Activated naive CD4-positive, alpha-beta T cell treated with Interleukin-2 at 50 U/mL for 16 hours (primary cell): ENCODE results near the gene CASKIN1.

Source experiments
- DNase-seq: peaks from one replicate; pipeline ENCODE4 v3.0.0-alpha.2; 2020

Gene CASKIN1

DNA sequence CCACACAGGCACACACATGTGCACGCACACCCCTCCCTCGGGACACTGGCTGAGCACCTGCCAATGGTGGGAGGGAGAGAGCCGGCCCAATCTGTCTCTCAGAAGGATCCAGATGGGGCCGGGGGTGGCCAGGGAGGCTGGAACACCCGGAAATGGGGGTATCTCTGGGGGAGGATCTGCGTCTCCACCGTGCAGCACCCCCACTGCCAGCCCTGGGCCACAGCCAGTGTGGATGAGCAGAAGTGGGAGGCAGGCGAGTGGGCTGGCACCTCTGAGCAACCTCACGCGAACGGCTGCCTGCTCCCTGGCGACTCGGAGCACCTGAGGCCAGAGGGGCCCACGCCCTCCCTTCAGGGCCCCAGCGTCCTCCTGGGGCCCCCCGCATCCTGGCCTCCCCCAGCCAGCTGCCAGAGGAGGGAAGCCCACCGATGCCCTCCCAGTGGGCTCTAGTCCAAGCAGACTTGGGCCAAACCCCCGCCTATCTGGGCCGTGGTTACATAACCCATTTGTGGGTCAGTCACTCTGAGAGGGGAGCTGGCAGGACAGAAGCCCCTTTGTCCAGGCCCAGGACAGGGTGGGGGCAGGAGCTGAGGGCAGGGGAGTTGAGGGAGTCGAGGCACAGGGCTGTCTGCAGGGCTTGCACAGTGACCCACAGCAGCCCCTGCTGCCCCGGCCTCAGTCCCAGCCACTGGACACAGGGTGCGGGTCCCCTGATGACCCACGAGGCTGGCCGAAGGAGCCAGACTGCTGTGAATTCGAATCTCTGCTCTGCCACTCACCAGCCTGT, 5.6 kb downstream of the CASKIN1 start:
- no peak for DNase-seq

DNA sequence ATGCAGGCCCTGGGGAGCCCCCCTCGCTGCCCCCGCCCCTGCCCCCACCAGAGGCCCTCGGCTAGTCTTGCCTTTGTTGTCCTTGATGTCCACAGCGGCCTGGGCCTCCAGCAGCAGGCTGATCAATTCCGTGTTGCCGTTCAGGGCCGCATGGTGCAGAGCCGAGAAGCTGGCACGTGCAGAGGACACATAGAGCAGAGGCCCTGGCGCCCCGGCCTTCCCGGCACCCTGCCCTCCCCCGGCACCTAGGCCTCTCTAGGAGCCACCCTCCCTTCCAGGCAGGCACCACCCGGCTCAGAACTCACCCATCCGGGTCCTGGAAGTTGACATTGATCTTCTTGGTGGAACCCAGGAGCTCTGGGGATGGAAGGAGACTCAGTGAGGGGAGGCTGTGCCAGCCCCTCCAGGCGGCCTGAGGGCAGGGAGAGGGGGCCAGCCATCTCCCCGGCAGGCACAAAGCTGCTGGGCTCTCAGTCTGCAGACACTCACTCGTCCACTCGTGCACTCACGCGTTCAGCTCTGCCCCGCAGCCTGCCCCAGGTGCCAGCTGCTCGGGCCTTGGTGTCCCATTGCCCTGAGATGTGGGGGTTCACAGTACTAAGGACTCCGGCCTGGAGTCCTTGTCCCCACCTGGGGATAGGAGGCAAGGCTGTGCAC, 6.3 kb downstream of the CASKIN1 start:
- no peak for DNase-seq

DNA sequence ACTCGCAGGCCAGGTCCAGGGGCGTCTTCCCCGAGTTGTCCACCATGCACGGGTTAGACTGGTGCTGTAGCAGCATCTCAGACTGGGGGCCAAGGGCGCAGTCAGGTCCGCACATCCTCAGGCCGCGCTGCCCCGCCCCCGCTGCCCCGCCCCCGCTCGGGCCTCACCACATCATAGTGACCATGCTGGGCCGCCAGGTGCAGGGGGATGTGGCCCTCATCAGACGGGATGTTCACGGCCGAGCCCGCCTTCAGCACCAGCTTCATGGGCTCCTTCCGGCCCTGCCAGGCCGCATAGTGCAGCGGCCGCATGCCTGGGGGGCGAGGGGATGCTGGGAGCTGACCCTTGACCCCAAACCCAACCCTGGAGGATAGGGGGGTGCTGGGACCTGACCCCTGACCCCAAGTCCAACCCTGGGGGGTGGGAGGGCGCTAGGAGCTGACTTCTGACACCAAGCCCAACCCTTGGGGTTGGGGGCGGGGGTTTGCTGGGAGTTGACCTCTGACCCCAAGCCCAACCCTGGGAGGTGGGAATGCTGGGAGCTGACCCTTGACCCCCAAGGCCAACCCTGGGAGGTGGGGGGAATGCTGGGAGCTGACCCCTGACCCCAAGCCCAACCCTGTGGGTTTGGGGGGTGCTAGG, 7.0 kb downstream of the CASKIN1 start:
- no peak for DNase-seq

DNA sequence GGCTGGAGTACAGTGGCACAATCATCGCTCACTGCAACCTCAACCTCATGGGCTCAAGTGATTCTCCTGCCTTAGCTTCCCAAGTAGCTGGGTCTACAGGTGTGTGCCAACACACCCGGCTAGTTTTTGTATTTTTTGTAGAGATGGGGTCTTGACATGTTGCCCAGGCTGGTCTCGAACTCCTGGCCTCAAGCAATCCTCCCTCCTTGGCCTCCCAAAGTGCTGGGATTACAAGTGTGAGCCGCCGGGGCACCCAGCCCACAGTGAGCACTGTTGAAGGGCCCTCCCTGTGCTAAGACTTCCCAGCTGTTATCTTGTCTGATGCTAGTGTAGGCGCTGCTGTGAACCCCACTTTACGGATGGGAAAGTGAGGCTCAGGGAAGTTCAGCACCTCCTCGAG, 8.0 kb downstream of the CASKIN1 start:
- no peak for DNase-seq

DNA sequence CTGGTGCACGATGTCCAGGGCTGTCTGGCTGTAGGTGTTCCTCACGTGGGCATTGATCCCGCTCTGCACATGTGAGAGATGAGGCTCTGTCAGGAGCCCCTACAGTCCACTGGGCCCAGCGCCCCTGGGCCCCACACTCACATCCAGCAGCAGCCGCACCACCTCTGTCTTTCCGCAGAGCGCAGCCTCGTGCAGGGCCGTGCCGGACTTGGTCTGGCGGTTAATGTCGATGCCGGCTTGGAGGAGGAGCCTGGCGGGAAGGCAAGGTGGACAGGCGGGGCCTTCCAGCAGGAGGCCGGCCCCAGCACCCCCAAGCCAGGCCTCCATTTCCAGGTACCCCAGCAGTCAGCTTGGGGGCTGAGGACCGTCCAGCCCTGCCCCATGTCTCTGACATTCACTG, 9.2 kb downstream of the CASKIN1 start:
- DNase-seq: no peak

DNA sequence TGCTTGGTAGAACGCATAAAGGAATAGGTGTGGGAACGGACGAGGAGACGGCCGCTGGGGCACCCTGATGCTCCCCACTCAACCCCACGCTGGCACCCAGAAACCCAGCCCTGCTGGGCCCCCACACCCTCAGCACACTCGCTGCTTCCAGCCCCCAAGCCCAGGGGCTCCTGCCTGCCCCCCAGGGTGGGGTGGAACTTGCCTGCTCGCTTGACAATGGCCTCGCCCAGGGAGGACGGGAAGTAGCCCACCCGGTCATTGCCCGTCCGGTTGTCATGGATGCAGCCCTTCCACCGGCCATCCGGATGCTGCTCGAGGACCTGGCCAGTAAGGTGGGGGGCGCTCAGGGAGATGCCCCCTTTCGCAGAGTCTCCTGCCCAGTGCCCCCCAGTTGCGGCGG, 9.9 kb downstream of the CASKIN1 start:
- DNase-seq: no peak

DNA sequence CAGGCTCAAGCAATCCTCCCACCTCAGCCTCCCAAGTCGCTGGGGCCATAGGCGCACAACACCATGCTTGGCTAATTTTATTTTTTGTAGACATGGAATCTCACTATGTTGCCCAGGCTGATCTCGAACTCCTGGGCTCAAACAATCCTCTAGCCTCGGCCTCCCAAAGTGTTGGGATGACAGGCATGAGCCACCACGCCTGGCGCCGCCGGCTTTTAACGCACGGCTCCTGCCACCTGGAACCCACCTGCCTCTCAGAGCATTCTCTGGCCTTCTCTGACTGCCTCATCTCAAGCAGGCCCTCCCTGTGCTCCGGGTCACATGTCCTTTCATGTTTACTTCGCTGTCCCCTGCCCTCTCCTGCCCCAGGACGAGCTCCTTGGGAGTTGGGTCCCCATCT, 10.3 kb downstream of the CASKIN1 start:
- no peak for DNase-seq

DNA sequence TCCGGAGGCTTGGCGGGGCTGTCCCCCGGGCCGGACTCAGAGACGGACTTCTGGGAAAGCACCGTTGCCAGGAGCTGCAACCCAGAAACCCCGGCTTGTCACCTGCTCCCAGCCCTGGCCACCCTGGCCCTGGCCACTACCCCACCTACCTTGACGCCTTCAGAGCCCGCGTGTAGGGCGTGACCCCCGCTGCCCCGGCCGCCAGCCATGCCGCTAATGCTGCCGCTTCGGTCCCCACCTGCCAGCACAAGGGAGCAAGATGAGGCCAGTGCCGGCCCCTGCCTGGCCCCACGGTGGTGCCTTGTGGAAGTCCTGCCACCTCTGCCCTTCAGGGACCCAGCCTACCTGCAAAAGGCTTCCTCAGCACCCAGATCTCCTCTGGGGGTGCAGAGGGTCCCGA, 11.4 kb downstream of the CASKIN1 start:
- DNase-seq: no peak

DNA sequence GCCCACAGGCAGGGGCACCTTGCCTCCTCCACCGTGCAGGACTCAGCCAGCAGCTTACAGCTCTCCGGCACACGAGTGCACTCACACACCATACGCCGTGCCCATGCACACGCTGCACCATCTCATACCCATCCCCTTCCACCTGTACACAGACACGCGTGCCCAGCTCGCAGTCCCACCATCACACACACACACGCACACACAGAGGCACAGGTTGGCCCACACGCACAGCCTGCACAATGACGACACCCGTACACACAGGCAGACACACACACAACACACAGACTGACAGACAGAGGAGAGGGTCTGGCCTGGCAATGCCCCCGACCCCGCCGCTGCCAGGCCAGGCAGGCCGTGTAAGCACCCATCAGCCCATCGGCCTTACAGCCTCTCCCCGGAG, 12.1 kb downstream of the CASKIN1 start:
- DNase-seq: no peak

DNA sequence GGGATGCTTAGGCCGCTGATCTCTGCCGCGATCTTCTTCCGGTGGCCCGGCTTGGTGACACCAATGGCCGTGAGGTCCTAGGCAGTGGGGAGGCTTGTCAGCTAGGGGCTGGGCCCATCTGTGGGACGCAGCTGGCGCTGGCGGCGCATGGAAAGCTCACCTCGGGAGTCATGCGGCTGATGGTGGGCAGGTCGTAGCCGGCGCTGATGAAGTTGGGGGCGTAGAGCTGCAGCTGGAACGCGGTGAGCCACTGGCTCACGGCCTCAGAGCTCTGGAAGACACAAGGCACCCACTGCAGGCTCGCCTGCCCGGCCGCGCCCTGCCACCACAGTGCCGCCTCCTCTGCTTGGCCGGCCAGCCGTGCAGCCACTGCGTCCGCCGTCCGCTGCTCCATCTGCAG, 12.7 kb downstream of the CASKIN1 start:
- no peak for DNase-seq

DNA sequence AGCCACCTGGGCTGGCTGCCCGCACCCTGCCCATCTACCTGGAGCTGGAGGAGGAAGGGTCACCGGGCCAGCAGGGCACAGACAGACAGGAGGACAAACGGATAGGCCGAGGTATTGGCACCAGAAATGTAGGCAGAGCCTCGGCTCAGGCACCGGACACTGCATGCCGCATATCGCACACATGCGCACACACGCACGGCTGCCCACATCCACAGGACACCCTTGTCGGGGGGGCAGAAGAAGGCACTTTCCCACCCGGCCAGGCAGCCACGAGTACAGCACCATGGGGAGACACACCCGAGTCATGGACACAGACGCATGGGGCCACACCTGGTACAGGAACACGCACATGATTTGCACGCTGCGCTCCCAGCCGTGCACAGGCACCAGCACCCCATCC, 14.5 kb downstream of the CASKIN1 start:
- DNase-seq: no peak

DNA sequence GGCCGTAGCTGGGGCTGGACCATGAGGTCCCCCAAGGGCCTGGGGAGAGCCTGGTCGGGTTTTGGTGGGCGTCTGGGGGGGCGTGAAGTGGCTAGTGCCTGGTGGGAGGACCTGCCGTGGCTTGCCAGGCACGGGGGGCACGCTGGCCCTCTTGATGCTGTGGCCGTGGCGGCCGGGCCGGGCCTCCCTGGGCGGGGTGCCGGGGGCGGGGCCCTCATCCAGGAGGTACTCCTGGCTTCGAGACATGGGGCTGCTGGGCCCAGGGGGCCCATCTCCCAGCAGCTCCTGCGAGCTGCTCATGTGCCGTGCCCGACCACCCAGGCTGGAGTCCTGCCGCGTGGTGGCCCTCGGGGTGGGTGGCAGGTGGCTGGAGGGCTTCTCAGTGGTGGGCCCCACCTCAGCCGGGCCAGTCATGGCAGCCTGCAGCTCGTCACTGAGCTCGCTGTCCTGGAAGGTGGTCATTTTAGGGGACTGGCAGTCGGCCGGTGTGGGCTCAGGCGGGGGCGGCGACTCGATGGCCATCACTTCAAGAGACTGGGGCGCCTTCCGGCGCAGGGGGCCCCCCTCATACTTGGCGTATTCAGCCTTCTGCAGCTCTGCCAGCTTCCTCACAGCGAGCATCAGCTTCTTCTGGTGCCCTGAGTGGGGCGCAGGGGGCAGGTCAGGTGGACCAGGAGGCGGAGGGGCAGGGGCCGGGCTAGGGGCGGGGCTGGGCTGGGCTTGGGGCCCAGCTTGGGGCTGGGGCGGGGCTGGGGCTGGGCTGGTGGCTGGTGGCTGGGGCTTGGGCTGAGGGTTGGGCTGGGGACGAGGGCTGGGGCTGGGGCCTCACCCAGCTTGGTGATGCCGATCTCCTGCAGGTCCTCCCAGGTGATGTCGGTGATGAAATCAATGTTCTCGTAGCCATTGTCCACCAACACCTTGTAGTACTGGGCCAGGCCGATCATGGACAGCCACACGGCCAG, 15.2 kb downstream of the CASKIN1 start:
- DNase-seq: no peak

DNA sequence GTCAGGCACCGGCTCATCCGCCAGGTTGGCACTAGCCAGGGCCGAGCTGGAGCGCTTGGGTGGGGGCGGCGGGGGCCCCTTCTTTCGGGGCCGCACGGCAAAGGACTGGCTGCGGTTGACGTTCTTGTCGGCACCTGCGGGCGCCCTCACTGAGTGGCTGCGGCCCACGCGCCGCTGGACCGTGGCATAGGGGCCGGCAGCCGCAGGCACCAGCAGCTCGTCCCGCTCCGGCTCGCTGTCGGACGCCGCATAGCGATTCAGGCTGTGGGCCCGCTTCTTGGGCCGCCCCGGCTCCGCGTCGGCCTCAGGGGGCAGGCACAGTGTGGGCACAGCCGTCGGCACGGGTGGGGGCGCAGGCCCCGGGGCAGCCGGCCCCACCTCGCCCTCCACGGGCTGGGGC, 15.9 kb downstream of the CASKIN1 start:
- DNase-seq: no peak

DNA sequence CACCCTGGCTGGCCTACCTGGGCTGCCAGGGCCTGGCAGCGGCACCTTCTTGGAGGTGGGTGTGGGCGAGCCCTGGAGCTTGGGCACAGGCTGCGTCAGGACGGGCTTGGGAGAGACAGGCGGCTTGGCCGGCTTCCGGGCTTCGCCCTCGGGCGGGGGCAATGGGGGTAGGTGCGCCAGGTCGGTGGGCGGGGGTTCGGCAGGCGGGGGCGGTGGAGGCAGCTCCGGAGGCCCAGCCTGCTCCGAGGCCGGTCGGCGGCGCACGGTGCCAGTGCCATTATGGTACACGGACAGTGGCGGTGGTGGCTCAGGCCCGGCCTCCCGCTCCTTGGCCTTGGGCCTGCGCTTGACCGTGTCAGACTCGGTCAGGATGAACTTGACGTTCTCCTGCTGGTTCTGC, 16.8 kb downstream of the CASKIN1 start:
- no peak for DNase-seq

DNA sequence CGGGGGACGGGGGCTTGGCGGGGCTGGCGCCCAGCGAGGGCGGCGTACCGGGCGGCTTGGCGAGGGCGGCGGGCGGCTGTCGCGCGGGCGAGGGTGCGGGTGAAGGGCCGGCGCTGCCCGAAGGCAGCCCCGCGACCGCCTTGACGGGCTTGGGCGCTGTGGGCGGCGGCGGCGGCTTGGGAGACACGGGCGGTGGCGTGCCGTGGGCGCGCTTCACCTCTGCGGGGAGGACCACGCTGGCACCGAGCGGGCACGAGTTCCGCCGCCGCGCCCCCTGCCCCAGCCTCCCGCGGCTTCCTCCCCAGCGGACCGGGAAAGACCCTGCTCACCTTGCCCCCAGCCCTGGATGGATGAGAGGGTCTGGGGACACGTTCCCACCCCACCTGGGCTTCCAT, 17.3 kb downstream of the CASKIN1 start:
- DNase-seq: no peak

DNA sequence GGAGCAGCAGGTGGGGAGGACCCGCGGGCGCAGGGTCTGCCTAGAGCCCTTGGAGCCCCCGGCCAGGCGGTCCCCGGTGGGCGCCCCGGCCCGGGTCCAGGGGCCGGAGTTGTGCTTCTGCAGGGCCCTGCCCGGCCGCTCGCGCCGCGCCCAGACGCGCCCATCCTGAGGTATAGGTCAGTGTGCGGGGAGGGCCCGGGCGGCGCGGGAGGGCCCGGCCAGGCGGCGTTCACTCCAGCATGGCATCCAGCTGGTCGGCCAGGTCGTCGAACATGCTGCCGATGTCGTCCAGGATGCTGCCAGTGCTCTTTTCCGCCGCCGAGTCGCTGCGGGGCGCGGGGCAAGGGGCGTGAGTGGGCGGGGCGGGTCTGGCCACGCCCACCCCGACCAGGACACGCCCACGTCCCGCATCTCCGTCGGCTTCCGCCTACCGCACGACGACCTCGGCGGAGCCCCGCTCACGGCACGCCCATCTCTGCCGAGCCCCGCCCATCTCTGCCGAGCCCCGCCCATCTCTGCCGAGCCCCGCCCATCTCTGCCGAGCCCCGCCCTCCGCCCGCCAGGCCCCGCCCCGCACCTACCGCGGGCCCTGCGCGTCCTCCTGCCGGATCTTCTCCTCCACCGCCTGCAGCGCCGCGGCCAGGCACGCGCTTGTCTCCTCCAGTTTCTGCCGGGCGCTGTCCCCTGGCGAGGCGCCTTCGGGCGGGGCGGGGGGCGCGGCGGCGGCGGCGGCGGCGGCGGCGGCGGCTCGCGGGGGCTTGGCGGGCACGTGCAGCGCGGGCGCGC, 17.9 kb downstream of the CASKIN1 start:
- peak; percentile 22 for DNase-seq

DNA sequence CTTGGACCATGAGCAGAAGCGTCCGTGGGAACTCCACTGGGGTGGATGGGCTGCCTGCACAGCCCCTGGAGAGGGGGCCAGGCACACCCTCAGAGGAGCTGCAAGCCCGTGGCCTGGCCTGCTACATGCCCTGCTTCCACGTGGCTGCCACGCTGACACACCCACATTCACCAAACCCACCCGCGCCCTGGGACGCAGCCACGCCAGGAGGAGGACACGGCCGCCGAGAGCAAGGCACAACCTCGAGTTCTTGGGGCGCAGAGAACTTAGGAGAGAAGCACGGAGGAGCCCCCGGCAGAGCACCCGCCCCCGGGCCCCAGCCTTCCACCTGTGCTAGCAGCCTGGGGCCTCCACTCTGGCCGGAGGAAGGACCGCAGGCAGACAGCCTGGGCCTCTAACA, 18.8 kb downstream of the CASKIN1 start:
- no peak for DNase-seq

DNA sequence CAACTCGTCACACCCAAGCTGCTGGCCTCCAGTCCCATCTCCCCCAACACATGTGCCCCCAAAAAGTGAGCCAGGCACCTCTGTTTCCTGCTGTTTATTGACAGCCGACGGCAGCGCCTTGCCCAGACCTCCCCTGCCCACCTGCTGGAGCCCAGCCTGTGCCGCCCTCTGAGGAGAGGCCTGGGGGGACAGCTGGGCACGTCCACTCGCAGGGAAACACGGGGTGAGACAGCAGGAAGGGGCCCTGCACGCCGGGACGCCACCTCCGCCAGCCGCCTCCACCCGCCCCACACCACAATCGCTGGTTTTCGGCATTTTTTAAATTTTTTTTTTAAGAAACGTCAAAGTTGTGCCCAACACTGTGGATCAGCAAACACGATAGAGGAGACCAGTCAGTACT, 19.3 kb downstream of the CASKIN1 start:
- DNase-seq: no peak

DNA sequence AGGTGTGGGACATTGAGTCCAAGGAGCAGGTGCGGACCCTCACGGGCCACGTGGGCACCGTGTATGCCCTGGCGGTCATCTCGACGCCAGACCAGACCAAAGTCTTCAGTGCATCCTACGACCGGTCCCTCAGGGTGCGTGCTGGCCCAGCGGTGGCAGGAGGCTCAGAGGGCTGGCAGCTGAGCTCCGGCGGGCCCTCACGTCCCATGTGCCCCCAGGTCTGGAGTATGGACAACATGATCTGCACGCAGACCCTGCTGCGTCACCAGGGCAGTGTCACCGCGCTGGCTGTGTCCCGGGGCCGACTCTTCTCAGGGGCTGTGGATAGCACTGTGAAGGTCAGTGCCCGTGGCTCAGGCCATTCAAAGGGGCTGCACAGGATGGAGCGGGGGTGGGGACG, 20.4 kb downstream of the CASKIN1 start:
- no peak for DNase-seq

DNA sequence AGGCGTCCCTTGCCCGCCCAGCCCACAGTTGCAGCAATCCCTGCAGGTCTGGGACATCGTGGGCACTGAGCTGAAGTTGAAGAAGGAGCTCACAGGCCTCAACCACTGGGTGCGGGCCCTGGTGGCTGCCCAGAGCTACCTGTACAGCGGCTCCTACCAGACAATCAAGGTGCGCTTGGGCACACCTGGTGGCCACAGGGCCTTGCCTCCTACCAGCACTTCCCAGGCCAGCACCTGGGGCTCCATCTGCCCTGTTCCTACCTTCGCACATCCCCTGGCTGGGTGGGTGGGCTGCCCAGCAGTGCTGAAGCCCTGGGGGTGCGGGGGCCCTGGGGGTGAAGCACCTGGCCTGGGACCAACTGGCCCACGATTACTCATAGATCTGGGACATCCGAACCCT, 21.0 kb downstream of the CASKIN1 start:
- DNase-seq: no peak

DNA sequence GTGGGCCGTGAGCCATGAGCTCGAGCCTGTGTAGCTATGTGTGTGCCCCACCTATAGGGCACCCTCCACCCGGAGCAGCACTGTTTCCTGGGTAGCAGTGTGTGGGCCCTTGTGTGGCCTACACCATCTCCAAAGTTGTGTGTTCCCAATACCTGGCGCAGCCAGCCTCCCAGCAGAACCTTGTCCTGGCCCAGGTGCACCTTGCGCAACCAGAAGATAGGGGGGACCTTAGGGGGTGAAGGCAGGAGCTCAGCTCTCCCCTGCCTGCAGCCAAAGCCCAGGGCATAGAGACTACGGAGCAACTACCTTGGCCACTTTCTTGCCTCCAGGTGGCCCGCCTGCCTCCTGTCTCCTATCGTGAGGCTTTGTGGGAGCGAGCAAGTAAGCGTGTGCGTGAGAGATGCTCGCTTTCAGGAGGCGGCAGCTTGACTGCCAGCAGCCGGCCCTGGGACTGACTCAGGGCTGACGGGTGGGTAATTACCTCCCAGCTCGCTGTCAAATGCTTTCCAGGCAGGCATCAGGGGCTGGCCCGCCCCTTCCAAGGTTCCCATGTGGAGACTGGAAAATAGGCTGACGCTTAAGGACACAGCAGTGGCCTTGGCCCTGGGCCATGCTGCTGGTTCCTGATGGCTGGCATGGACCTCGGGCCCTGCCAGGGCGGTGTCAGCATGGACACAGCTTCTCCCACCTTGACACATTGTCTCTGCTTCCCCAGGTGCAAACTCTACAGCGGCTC, 21.8 kb downstream of the CASKIN1 start:
- no peak for DNase-seq

DNA sequence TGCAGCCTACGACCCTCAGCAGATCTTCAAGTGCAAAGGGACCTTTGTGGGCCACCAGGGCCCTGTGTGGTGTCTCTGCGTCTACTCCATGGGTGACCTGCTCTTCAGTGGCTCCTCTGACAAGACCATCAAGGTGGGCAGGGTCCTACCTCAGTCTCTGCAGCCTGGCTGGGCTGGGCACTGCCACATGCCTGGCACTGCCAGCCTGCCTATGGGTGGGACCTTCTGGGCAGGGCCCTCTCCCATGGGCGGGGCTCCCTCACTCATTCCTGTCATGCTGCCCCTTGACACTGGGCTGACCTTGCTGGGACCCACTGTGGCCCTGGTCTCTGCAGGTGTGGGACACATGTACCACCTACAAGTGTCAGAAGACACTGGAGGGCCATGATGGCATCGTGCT, 22.5 kb downstream of the CASKIN1 start:
- DNase-seq: no peak
